GM21825 (cell line): Measurements from ENCODE around the gene YPEL1.
"Not testable (repeated sequence)": the region's sequence is repeated elsewhere in the genome, so short reads cannot be mapped to it uniquely, and the experiment has no call there.

Experiments
- ATAC-seq: cut with Tn5 transposase; IDR thresholded peaks from one replicate; pipeline ENCODE4 v1.9.1; 2021; ENCODE audit warnings: mild to moderate bottlenecking, moderate library complexity; ENCODE audit not compliant: unreplicated experiment

YPEL1 gene

GRCh38 chr22:21724496-21724895, 11.1 kb downstream of the YPEL1 start:
- ATAC-seq, result not testable (repeated sequence)

GRCh38 chr22:21721195-21721852, 14.3 kb downstream of the YPEL1 start:
- not testable (repeated sequence) for ATAC-seq

- ATAC-seq, result not testable (repeated sequence)
These were observed 15.3 kb downstream of the YPEL1 start for GRCh38 chr22:21720191-21720859.

- ATAC-seq, result no peak
These were observed 16.6 kb downstream of the YPEL1 start for GRCh38 chr22:21719024-21719423.

- ATAC-seq, result no peak
These were observed 17.1 kb downstream of the YPEL1 start for GRCh38 chr22:21718499-21718898.

- not testable (repeated sequence) for ATAC-seq
These were observed 19.0 kb downstream of the YPEL1 start for GRCh38 chr22:21716395-21717122.

- ATAC-seq, result no peak
These were observed 20.8 kb downstream of the YPEL1 start for GRCh38 chr22:21714786-21715185.

- no peak for ATAC-seq
These were observed 21.4 kb downstream of the YPEL1 start for GRCh38 chr22:21714059-21714770.

GRCh38 chr22:21713428-21714058, 22.1 kb downstream of the YPEL1 start:
- no peak for ATAC-seq

- ATAC-seq, result no peak
These were observed 22.7 kb downstream of the YPEL1 start for GRCh38 chr22:21712751-21713427.

GRCh38 chr22:21711851-21712250, 23.7 kb downstream of the YPEL1 start:
- no peak for ATAC-seq

GRCh38 chr22:21710156-21710555, 25.4 kb downstream of the YPEL1 start:
- ATAC-seq, result no peak

GRCh38 chr22:21709688-21710087, 25.9 kb downstream of the YPEL1 start:
- ATAC-seq, result no peak

GRCh38 chr22:21708960-21709359, 26.6 kb downstream of the YPEL1 start:
- no peak for ATAC-seq

- no peak for ATAC-seq
These were observed 27.9 kb downstream of the YPEL1 start for GRCh38 chr22:21707677-21708076.

GRCh38 chr22:21703684-21704316, 31.8 kb downstream of the YPEL1 start:
- ATAC-seq, result no peak

GRCh38 chr22:21702700-21703683, 32.6 kb downstream of the YPEL1 start:
- ATAC-seq, result no peak

GRCh38 chr22:21702094-21702493, 33.5 kb downstream of the YPEL1 start:
- no peak for ATAC-seq
